Astrocyte of the spinal cord (primary cell): Measurements from ENCODE around the gene IQSEC3.

Source experiments
- DNase-seq: peaks from one replicate; pipeline ENCODE4 v3.0.0; 2011; ENCODE audit warnings: low read depth, low spot score
- H3K4me3 ChIP-seq: 2 replicates; pipeline ENCODE4 v1.5.1; 2011; ENCODE audit warnings: low read depth, mild to moderate bottlenecking, low read length, moderate library complexity
- CTCF ChIP-seq: IDR thresholded peaks from 2 replicates; pipeline ENCODE4 v1.5.1; 2012; ENCODE audit warnings: low read depth, mild to moderate bottlenecking, low read length, inconsistent platforms
- in situ Hi-C: cut with HindIII; loops from 2 replicates; pipeline ENCODE4 v1.10.0; 2017; ENCODE audit warnings: low sequenced_read_pairs

IQSEC3 gene

GRCh38 chr12:156945-157344, 90.4 kb downstream of the IQSEC3 start:
- in situ Hi-C loops: no loop called here
- no peak for TF ChIP-seq CTCF
- H3K4me3 ChIP-seq: no peak overlapping the region
- no peak for DNase-seq

- in situ Hi-C loops: no loop called here
- no peak overlapping the region for H3K4me3 ChIP-seq
- TF ChIP-seq CTCF: no peak
- DNase-seq: no peak
These were observed 91.1 kb downstream of the IQSEC3 start for GRCh38 chr12:157644-158043.

- in situ Hi-C loops: no loop called here
- TF ChIP-seq CTCF: no peak
- DNase-seq: no peak
- no peak overlapping the region for H3K4me3 ChIP-seq
These were observed 92.7 kb downstream of the IQSEC3 start for GRCh38 chr12:159156-159782.

GRCh38 chr12:160858-161257, 94.3 kb downstream of the IQSEC3 start:
- in situ Hi-C loops: no loop called here
- TF ChIP-seq CTCF: no peak
- no peak overlapping the region for H3K4me3 ChIP-seq
- no peak for DNase-seq

GRCh38 chr12:161823-162222, 95.3 kb downstream of the IQSEC3 start:
- in situ Hi-C loops: no loop called here
- H3K4me3 ChIP-seq: no peak overlapping the region
- no peak for DNase-seq
- TF ChIP-seq CTCF: no peak

- no peak for TF ChIP-seq CTCF
- DNase-seq: no peak
- in situ Hi-C loops: no loop called here
These were observed 96.1 kb downstream of the IQSEC3 start for GRCh38 chr12:162467-163307.

More at GRCh38 chr12:162467-163307, 96.1 kb downstream of the IQSEC3 start:
- H3K4me3 ChIP-seq: no peak overlapping the region
